HEK293 (cell line): Measurements from ENCODE around the gene NTRK3.

ENCODE experiments used
- CTCF ChIA-PET: fragments of 350-600 bp; formaldehyde crosslinking; extraction: SDS; loops from one replicate; lab custom pipeline; 2021; ENCODE audit warnings: antibody characterized with exemption; lab: Yijun Ruan, JAX
- POLR2A ChIA-PET: fragments of 300-600 bp; formaldehyde crosslinking; extraction: SDS; loops from one replicate; lab custom pipeline; 2020; ENCODE audit warnings: antibody characterized with exemption, inconsistent platforms; lab: Yijun Ruan, JAX
- H3K27ac ChIP-seq: fragments of 200-500 bp; sonication (Bioruptor generic); 2 replicates; pipeline ENCODE4 v1.5.1; 2014; ENCODE audit warnings: low read depth, low read length, control low read depth, inconsistent platforms; ENCODE audit errors: extremely low read depth
- H3K36me3 ChIP-seq, 2 experiments: fragments of 200-500 bp in 1 of 2; sonication (Bioruptor generic) in 1 of 2; 1 replicate in 1 of 2; 2 replicates in 1 of 2; pipeline ENCODE4 v1.5.1; 2014 to 2017; ENCODE audit warnings: inconsistent platforms in 2 of 2, low read length in 2 of 2; ENCODE audit not compliant: control insufficient read depth in 2 of 2, insufficient read depth in 1 of 2
- H3K4me1 ChIP-seq: fragments of 200-500 bp; sonication (Bioruptor generic); 2 replicates; pipeline ENCODE4 v1.5.1; 2014; ENCODE audit warnings: mild to moderate bottlenecking, low read length, inconsistent platforms; ENCODE audit not compliant: control insufficient read depth, insufficient read depth
- H3K4me3 ChIP-seq: 2 replicates; pipeline ENCODE4 v1.5.1; 2011; ENCODE audit warnings: low read depth, mild to moderate bottlenecking, control low read depth, low read length, moderate library complexity
- H3K9me3 ChIP-seq: fragments of 200-500 bp; sonication (Bioruptor generic); 2 replicates; pipeline ENCODE4 v1.5.1; 2014; ENCODE audit warnings: low read depth, low read length, inconsistent platforms; ENCODE audit not compliant: control insufficient read depth, insufficient read depth
- BCL11B ChIP-seq: fragments of 450-650 bp; formaldehyde crosslinking; IDR thresholded peaks from 2 replicates; pipeline ENCODE4 v1.5.1; 2016; ENCODE audit warnings: low read depth, missing biosample characterization, missing genetic modification characterization
- FEZF1 ChIP-seq: fragments of 450-650 bp; formaldehyde crosslinking; IDR thresholded peaks from 2 replicates; pipeline ENCODE4 v1.5.1; 2016; ENCODE audit warnings: missing biosample characterization, missing genetic modification characterization
- SCRT1 ChIP-seq: fragments of 450-650 bp; formaldehyde crosslinking; IDR thresholded peaks from 2 replicates; pipeline ENCODE4 v1.5.1; 2016; ENCODE audit warnings: missing biosample characterization, missing genetic modification characterization, borderline replicate concordance
- SP2 ChIP-seq: fragments of 450-650 bp; formaldehyde crosslinking; IDR thresholded peaks from 2 replicates; pipeline ENCODE4 v1.5.1; 2016; ENCODE audit warnings: missing biosample characterization, missing genetic modification characterization
- YY1 ChIP-seq: fragments of 450-650 bp; formaldehyde crosslinking; IDR thresholded peaks from 2 replicates; pipeline ENCODE4 v1.5.1; 2018; ENCODE audit warnings: missing biosample characterization, missing genetic modification characterization
- ZBTB17 ChIP-seq: fragments of 450-650 bp; formaldehyde crosslinking; IDR thresholded peaks from 2 replicates; pipeline ENCODE4 v1.5.1; 2016; ENCODE audit warnings: missing biosample characterization, missing genetic modification characterization
- ZNF133 ChIP-seq: fragments of 450-650 bp; formaldehyde crosslinking; IDR thresholded peaks from 2 replicates; pipeline ENCODE4 v1.5.1; 2016; ENCODE audit warnings: missing biosample characterization, missing genetic modification characterization
- ZNF138 ChIP-seq: fragments of 450-650 bp; formaldehyde crosslinking; IDR thresholded peaks from 2 replicates; pipeline ENCODE4 v1.5.1; 2016; ENCODE audit warnings: missing biosample characterization, missing genetic modification characterization, borderline replicate concordance
- ZNF155 ChIP-seq: fragments of 450-650 bp; formaldehyde crosslinking; IDR thresholded peaks from 2 replicates; pipeline ENCODE4 v1.5.1; 2016; ENCODE audit warnings: missing biosample characterization, missing genetic modification characterization
- ZNF157 ChIP-seq: fragments of 450-650 bp; formaldehyde crosslinking; IDR thresholded peaks from 2 replicates; pipeline ENCODE4 v1.5.1; 2016; ENCODE audit warnings: missing biosample characterization, missing genetic modification characterization
- ZNF48 ChIP-seq: fragments of 450-650 bp; formaldehyde crosslinking; IDR thresholded peaks from 2 replicates; pipeline ENCODE4 v1.5.1; 2016; ENCODE audit warnings: missing biosample characterization, missing genetic modification characterization
- ZNF514 ChIP-seq: fragments of 450-650 bp; formaldehyde crosslinking; IDR thresholded peaks from 2 replicates; pipeline ENCODE4 v1.5.1; 2016; ENCODE audit warnings: missing biosample characterization, missing genetic modification characterization
- ZNF626 ChIP-seq: fragments of 450-650 bp; sonication (Bioruptor Pico); formaldehyde crosslinking; IDR thresholded peaks from 2 replicates; pipeline ENCODE4 v1.5.1; 2018; ENCODE audit warnings: missing biosample characterization, missing genetic modification characterization, inconsistent platforms
- ZNF776 ChIP-seq: fragments of 450-650 bp; formaldehyde crosslinking; IDR thresholded peaks from 2 replicates; pipeline ENCODE4 v1.5.0; 2017; ENCODE audit warnings: missing biosample characterization, missing genetic modification characterization, borderline replicate concordance
- TF ChIP-seq, protein P1 (sequence below): fragments of 450-650 bp; formaldehyde crosslinking; conservative IDR thresholded peaks from 2 replicates; pipeline ENCODE4 v1.5.1; 2016; ENCODE audit warnings: low read depth, missing biosample characterization, missing genetic modification characterization
- TF ChIP-seq, protein P2 (sequence below): fragments of 450-650 bp; formaldehyde crosslinking; conservative IDR thresholded peaks from 2 replicates; pipeline ENCODE4 v1.5.1; 2016; ENCODE audit warnings: low read depth, missing biosample characterization, missing genetic modification characterization
- TF ChIP-seq, protein P3 (sequence below): fragments of 450-650 bp; formaldehyde crosslinking; IDR thresholded peaks from 2 replicates; pipeline ENCODE4 v1.5.1; 2017; ENCODE audit warnings: missing biosample characterization, missing genetic modification characterization

The NTRK3 gene

DNA sequence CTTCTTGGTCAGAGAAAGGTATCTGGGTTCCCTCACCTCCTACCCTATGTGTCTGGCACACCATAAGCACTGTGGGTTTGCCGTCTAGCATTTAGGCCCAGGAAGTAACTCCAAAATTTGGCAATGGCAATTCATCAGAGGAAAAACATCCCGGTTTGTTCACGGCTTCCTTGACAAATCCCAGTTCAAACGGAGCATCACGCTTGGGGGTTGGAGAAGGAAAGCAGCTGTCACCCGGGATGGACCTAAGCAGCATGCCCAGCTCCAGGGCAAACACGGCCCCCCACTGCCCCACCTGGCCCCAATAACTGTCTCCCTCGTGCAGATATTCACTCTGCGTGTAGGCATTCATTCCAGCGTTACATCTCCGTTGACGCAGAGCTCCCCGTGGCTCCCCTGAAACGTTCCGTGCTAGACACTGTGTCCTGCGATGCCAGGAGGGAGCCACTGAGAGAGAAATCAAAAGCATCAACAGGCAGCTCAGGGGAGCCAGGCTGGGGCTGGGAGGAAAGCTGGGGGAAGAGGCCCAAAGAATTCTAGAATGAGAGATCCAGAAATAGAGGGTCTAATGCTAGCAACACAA lies 41.4 kb downstream of the NTRK3 start (continued):
- TF ChIP-seq, protein P1, sequence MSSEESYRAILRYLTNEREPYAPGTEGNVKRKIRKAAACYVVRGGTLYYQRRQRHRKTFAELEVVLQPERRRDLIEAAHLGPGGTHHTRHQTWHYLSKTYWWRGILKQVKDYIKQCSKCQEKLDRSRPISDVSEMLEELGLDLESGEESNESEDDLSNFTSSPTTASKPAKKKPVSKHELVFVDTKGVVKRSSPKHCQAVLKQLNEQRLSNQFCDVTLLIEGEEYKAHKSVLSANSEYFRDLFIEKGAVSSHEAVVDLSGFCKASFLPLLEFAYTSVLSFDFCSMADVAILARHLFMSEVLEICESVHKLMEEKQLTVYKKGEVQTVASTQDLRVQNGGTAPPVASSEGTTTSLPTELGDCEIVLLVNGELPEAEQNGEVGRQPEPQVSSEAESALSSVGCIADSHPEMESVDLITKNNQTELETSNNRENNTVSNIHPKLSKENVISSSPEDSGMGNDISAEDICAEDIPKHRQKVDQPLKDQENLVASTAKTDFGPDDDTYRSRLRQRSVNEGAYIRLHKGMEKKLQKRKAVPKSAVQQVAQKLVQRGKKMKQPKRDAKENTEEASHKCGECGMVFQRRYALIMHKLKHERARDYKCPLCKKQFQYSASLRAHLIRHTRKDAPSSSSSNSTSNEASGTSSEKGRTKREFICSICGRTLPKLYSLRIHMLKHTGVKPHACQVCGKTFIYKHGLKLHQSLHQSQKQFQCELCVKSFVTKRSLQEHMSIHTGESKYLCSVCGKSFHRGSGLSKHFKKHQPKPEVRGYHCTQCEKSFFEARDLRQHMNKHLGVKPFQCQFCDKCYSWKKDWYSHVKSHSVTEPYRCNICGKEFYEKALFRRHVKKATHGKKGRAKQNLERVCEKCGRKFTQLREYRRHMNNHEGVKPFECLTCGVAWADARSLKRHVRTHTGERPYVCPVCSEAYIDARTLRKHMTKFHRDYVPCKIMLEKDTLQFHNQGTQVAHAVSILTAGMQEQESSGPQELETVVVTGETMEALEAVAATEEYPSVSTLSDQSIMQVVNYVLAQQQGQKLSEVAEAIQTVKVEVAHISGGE (tag by site-specific recombination): no peak
- TF ChIP-seq FEZF1 (tag by site-specific recombination): no peak

DNA sequence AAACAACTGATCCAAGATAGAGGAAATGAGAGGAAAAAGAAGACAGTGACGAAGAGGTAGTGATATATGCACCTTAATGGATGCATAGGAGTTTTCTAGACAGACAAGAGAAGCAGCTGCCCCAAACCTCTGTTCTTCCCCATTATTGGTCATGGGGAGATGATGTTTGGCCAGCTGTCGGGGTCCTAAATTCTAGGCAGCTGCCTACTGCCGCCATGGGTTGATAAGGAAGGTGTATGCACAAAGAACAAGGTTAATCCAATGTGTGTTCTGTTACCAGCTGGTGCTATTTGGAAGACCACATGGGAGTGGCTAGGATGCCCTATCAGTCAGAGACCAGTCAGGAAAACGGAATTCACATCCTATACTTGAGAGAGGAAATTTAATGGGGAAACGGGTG lies 47.4 kb downstream of the NTRK3 start:
- CTCF ChIA-PET: interaction anchor here (0.6 to 1.9 kb wide), 2 partner anchors 36 to 250 kb away, joined by 6 to 8 read pairs; no protein-coding TSS in a partner anchor
- Histone ChIP-seq H3K36me3 (no peaks in the 10 kb centered on the region), H3K4me1 (no peaks in the 10 kb centered on the region)
- TF ChIP-seq ZNF48 (tag by site-specific recombination) (no peak), ZNF133 (tag by site-specific recombination) (no peak), ZBTB17 (no peak), ZNF626 (tag by site-specific recombination) (no peak), BCL11B (tag by site-specific recombination) (no peak), YY1 (tag by site-specific recombination) (no peak), SCRT1 (tag by site-specific recombination) (no peak), ZNF514 (tag by site-specific recombination) (no peak), ZNF155 (tag by site-specific recombination) (no peak), SP2 (tag by site-specific recombination) (no peak), ZNF776 (no peak), ZNF157 (tag by site-specific recombination) (no peak), ZNF138 (tag by site-specific recombination) (no peak)
- TF ChIP-seq, protein P2, sequence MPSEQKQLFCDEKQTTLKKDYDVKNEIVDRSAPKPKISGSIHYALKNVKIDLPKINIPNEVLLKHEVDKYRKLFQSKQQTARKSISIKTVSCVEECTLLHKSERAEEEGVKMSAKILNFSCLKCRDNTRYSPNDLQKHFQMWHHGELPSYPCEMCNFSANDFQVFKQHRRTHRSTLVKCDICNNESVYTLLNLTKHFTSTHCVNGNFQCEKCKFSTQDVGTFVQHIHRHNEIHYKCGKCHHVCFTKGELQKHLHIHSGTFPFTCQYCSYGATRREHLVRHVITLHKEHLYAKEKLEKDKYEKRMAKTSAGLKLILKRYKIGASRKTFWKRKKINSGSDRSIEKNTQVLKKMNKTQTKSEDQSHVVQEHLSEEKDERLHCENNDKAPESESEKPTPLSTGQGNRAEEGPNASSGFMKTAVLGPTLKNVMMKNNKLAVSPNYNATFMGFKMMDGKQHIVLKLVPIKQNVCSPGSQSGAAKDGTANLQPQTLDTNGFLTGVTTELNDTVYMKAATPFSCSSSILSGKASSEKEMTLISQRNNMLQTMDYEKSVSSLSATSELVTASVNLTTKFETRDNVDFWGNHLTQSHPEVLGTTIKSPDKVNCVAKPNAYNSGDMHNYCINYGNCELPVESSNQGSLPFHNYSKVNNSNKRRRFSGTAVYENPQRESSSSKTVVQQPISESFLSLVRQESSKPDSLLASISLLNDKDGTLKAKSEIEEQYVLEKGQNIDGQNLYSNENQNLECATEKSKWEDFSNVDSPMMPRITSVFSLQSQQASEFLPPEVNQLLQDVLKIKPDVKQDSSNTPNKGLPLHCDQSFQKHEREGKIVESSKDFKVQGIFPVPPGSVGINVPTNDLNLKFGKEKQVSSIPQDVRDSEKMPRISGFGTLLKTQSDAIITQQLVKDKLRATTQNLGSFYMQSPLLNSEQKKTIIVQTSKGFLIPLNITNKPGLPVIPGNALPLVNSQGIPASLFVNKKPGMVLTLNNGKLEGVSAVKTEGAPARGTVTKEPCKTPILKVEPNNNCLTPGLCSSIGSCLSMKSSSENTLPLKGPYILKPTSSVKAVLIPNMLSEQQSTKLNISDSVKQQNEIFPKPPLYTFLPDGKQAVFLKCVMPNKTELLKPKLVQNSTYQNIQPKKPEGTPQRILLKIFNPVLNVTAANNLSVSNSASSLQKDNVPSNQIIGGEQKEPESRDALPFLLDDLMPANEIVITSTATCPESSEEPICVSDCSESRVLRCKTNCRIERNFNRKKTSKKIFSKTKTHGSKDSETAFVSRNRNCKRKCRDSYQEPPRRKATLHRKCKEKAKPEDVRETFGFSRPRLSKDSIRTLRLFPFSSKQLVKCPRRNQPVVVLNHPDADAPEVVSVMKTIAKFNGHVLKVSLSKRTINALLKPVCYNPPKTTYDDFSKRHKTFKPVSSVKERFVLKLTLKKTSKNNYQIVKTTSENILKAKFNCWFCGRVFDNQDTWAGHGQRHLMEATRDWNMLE: no peak
- TF ChIP-seq, protein P3, sequence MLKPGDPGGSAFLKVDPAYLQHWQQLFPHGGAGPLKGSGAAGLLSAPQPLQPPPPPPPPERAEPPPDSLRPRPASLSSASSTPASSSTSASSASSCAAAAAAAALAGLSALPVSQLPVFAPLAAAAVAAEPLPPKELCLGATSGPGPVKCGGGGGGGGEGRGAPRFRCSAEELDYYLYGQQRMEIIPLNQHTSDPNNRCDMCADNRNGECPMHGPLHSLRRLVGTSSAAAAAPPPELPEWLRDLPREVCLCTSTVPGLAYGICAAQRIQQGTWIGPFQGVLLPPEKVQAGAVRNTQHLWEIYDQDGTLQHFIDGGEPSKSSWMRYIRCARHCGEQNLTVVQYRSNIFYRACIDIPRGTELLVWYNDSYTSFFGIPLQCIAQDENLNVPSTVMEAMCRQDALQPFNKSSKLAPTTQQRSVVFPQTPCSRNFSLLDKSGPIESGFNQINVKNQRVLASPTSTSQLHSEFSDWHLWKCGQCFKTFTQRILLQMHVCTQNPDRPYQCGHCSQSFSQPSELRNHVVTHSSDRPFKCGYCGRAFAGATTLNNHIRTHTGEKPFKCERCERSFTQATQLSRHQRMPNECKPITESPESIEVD: no peak
- TF ChIP-seq, all 188 proteins: peak for 0
- H3K9me3 ChIP-seq: no peaks in the 10 kb centered on the region
- no peak overlapping the region for H3K4me3 ChIP-seq
- no peak overlapping the region for H3K27ac ChIP-seq
- POLR2A ChIA-PET: no interaction called here
